ENCODE results near the gene CXXC1.
A peak's percentile ranks its signal among the peaks of the same experiment; 100 is the strongest.
"Not testable (repeated sequence)": the region's sequence is repeated elsewhere in the genome, so short reads cannot be mapped to it uniquely, and the experiment has no call there.

The CXXC1 gene

DNA sequence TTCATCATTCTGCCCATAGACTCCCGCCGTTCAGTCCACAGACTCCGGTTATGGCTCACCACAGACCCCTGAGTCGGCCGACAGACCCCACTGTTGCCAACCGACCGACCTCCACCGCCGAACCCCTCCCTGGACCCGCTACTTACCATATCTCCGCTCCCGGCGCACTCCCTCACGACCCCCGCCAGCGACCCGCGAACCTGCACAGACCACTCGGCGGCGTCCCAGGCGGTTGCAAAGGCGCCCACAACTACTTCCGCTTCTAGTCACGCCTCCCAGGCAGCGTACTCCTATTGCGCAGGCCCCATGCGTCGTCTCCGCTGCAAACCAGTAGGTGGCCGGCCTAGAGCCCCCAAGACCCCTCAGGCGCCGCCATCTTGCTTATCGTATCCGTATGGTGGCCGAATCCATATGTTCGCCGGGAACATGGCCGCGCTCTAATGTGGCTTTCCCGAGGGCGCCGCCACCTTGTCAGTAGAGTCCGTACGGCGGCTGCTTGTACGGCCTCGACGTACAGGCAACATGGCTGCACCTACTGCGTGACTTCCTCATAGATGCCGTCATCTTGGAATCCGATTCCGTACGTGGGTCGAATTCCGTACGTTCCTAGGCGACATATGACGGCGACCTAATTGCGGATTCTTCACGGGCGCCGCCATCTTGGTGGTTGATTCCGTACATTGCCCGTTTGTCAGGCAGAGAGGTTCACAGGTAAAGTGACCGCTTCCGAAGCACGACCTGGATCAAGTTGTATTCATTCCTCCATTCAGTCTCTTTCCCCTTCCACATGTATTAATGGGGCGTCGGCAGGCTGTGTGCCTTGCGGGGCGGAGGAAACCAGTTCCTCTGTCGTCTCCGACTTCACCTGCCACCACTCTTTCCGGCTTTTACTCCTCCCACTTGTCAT, at the start of gene CXXC1:
Gene CXXC1 (minus strand): TSS at position 252 of the 907 bp plus-strand sequence. CDS start 103 bp downstream, at position 149.
- DNase-seq: peak; percentile 99

DNA sequence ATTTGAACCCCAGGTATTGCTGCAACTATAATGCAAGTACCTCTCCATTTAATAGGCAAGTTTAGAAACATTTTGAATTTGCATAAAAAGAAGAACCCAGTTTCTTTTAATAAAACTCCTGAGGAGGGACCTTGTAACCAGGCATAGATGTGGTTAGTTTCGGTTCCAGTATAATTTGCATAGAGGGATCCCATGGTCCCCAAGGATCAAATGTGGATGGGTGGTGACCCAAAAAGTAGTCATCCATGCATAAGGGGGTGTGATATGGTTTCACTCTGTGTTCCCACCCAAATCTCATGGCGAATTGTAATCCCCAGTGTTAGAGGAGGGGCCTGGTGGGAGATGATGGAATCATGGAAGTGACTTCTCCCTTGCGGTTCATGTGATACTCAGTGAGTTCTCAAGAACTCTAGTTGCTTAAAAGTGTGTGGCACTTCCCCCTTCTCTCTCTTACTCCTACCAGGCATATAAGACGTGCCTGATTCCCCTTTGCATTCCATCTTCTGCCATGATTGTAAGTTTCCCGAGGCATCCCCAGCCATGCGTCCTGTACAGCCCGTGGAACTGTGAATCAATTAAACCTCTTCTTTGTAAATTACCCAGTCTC, 47.2 kb upstream of the CXXC1 start:
- DNase-seq: peak in 1 of 2 donors; percentile 9

DNA sequence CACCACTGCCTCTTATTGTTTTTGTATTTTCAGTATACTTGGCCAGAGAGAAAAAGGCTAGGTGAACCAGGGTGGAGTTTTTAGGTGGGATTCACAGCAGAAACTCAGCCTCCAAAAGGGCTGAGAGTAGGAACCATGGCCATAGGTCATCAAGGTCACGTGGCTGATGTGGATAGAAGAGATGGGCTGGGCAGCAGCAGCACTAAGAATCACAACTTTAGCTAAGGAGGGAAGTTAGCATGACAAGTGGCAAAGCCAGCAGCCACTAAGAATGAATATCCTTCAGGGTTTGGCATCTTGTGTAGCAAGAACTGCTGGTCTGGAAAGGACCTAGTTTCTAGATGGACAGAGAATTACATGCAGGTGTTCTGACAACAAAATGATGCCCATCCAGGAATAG, 44.2 kb upstream of the CXXC1 start:
- DNase-seq: no peak

DNA sequence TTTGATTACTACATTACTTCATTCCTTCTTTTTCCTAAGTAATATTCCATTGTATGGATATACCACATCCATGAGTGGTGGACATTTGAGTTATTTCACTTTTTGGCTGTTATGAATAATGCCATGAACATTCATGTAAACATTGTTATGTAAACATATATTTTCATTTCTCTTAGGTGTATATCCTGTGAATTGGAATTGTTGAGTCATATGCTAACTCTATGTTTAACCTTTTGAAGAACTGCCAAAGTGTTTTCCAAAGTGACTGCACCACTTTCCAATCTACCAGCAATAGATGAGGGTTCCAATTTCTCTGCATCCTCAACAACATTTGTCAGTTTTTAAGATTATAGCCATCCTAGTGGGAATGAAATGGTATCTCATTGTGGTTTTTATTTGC, 42.7 kb upstream of the CXXC1 start:
- no peak for DNase-seq

DNA sequence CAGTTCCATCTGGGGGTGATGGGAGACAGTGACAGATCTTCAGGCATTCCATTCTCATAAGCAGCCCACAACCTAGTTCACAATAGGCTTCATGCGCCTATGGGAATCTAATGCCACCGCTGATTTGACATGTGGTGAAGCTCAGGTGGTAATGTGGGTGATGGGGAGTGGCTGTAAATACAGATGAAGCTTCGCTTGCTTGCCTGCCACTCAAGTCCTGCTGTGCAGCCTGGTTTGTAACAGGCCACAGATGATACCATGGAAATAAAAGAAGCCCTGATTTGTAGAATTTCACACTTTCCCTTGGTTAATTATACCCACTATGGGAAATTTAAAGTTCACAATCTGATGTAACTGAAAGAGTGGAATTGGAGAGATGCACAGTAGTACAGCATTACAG, 40.5 kb upstream of the CXXC1 start:
- no peak for DNase-seq

DNA sequence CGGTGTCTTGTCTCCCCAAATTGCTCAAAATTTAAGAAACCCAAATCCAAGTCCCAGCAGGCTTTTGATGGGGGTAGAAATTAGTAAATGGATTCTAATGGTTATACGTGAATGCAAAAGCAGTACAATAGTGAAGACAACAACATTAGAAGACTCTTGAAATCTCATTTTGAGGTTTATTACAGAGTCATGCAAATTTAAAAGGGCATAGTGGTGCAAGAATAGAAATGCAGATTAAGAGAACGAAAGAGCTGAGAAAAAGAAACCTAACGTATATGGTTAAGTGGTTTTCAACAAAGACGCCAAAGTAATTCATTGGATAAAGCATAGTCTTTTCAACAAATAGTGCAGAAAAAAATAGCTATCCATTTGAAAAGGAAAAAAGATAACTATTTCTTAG, 33.2 kb upstream of the CXXC1 start:
- DNase-seq: peak in 1 of 2 donors; percentile 51

DNA sequence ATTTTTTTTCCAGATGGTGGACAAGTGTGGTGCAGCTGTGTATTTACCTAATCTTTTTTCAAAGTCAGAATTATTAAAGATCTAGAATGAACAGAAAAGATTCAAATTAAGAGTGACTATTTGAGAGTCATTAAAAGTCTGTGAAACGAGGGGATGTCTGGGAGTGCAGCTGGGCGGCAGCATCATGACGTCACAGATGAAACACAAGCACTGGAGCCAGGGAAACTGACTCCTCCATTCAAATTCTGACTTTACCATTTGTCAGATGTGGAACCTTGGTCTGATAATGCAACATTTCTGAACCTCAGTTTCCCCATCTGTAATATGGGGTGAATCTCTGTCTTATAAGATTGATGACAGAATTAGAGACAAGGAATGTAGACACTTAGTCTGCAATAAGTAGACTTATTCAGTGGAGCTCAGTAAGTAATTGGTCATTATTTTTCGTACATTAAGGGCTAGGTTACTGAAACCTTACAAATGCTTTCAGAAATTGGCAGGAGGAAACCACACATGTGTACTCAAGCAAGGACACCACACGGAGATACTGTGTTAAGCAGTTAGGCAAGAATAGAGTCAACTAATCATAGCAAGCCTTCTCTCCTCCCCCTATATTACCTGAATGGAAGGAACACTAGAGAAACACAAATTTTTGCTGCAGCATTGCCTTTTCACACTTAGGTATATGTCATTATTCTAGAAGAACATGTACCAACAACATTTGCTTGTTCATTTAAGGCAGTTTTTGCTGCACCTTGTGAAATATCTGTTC, 27.8 kb upstream of the CXXC1 start:
- no peak for DNase-seq

DNA sequence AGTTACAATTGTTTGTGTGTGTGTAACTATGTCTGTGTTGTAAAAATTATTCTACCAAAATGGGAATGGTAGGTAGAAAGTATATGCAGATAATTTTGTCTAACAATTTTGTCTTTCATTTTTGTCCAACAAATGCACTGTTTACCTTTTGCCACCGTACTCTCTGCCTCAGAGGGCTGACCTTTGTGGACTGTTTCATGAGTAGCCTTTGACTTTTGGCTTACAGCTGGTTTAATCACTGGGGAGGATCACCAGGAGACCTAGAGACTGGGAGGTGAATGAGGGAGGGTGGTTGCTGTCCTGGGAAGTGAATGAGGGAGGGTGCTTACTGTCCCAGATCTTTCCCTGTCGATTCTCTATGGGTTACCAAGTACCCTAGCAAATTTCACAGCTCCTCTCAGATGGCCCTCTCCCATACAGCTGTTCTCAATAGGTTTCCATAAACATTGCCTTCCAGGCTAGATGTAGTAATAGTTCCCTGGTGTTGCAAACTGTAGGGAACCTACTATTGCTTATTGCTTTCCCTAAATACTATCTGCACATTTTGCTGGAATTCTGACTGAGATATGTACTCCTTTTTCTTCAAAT, 26.5 kb upstream of the CXXC1 start:
- DNase-seq: no peak

DNA sequence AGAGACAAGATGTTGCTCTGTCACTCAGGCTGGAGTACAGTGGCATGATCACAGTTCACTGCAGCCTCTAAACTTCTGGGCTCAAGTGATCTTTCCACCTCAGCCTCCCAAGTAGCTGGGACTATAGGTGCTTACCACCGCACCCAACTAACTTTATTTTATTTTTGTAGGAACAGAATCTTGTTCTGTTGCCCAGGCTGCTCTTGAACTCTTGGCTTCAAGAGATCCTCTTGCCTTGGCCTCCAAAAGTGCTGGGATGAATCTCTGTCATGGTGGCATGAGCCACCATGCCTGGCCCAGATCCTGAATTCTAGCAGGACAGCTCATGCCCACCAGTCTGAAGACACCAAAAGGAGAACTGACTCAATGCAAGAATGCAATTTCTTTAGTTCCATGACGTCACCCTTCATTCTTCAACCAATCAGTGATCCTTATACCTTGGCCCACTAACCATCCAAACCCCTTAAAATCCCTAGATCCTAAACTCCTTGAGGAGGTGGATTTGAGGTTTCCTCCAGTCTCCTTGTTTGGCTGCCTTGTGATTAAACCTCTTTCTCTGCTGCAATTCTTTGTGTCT, 25.6 kb upstream of the CXXC1 start:
- DNase-seq: no peak

DNA sequence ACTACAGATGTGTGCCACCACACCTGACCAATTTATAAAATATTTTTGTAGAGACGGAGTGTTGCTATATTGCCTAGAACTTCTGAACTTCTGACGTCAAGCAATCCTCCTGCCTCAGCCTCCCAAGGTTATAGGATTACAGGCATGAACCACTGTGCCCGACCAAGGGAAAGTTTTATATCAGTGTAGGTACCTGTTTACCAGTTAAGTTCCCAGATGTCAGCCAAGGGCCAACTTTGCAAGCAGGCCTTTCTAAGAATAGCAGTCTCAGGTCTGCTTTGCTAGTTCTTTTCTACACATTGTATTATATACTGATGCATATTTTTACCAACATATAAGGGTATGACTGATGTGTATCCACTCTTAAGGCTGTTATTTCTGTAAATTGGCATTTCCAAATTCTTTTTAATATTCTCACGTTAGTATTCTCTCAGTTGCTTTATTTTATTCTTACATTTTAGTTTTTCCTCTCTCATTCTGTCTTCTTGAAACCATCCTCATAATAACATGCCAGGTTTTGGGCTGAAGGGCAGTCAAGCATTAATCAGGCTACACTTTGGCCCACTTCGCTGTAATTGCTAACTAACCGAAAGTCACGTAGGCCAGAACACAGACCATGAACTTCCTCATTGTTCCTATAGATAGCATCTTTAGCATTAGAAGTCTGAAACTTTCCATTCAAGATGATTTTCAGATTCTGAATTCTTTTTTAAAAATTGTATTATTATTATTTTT, 25.0 kb upstream of the CXXC1 start:
- DNase-seq: no peak

DNA sequence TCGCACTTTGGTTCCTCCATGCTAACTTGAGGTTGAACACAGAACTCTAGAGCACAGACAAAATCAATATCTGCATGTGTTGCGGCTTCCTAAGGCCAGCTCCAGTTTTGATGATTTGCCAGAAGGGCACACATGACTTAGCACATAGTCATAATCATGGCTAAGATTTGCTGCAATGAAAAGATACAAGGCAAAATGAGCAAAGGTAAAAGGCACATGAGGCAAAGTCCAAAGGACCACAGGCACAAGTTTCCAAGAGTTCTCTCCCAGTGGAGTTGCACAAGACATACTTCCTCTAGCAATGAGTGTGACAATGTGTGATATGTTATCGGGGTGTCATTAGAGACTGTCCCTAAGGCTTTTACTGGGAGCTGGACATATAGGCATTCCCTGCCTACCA, 24.2 kb upstream of the CXXC1 start:
- no peak for DNase-seq

DNA sequence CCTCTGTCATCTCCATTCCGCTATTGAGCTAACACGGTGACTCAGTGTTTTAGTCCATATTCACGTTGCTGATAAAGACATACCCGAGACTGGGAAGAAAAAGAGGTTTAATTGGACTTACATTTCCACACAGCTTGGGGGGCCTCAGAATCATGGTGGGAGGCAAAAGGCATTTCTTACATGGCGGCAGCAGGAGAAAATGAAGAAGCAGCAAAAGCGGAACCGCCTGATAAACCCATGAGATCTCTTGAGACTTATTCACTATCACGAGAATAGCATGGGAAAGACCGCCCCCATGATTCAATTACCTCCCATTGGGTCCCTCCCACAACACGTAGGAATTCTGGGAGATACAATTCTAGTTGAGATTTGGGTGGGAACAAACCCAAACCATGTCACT, 22.6 kb upstream of the CXXC1 start:
- no peak for DNase-seq

DNA sequence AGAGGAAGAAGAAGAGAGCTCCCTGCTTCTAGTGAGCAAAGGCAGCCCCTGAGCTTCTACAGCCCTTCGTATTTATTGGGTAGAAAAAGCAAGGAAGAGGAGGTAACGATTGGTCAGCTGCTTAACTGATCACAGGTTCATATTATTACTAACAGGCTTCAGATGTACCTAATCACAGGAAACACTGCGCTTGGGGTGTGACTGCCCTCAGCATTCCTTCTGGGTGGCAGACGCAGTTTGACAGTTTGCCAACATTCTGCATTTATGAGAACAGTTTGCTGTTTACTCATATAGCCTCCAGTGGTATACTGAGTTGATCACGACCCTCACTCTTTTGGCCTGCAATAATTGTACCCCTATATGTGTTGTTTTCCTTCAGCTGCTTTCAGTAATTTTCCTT, 21.4 kb upstream of the CXXC1 start:
- DNase-seq: not testable (repeated sequence)

DNA sequence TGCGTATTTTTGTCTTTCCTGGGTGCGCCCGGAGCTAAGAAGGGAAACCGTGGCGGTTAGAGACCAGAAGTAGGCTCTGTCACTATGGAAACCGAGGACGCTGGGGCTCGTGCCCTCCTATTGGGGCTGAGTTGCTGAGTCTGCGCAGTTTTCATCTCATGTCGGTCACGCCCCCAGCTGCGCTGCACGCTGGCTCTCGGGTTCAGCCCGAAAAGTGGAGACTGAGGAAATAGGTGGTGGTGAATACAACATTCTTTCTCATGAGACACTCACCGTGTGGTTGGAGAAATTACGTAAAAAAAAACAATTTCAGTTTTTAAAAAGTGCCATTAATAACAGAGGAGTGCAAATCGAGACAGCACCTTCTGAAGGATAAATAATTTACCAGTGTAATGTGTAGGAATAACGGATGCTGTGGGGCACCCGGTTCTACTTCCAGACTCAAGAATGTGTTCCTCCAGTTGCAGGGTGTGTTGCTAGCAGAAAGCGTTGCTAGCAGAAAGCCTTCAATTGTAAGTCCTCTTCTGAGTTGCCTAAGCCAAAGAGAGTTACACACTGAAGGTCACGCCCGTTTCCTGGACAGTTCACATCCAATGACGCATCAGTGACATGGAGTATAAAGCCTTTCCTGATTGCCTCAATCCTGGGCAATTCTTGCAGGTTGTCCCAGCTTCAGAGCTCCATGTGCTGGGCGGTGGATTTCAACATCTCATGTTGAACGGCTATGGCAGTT, 20.4 kb upstream of the CXXC1 start:
- peak; percentile 92 to 93 for DNase-seq

DNA sequence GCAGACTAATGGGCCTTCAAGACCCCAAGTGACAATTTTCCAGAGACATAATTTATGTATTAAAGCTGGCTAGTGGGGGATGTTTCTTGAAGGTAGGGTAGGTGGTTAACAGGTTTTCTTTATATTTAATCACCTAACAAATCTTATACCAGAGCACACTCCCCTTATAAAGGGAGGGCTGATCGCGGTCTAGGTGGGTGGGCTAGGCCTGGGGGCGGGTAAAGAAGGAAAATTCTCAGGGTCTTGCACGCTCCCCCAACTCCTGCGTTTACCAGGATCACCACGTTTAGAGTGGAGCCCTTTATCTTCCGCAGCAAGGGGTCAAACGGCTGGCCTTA, 19.9 kb upstream of the CXXC1 start:
- no peak for DNase-seq

DNA sequence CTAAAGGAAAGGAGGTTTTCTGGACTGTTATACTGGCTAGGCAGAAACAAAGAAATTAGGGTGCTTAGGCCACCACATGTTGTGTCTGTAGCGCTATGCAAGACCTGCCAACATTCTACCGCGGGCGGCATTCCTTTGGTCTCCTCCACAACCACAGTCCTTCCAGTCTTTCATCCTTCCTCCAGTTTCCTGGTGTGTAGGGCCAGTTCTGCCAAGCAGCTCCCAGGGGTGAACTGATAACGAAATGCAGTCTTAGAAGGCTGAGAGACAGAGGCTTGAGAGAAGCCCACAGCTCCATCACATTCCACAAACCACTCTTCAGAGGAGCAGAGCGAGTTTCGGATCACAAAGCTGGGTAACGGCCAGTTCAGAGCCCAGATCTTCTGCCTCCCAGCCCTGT, 19.5 kb upstream of the CXXC1 start:
- no peak for DNase-seq

DNA sequence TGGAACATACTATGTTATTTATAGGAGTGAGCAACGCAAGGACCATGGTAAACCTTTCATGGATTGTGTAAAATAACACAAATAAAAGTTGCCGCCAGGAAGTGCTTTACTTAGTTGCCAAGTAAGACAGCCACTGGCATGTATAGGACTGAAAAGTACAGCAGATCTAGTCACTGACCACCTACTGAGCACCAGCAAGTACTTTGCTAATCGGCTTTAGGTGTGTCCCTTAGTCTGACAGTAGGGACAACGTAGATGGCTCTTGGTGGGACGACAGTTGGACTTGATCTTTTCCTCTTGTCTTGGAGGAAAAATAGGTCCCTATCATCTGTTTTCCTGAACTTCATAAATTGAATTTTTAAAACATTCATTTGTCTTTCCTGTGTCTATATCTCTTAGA, 13.6 kb upstream of the CXXC1 start:
- DNase-seq: no peak

DNA sequence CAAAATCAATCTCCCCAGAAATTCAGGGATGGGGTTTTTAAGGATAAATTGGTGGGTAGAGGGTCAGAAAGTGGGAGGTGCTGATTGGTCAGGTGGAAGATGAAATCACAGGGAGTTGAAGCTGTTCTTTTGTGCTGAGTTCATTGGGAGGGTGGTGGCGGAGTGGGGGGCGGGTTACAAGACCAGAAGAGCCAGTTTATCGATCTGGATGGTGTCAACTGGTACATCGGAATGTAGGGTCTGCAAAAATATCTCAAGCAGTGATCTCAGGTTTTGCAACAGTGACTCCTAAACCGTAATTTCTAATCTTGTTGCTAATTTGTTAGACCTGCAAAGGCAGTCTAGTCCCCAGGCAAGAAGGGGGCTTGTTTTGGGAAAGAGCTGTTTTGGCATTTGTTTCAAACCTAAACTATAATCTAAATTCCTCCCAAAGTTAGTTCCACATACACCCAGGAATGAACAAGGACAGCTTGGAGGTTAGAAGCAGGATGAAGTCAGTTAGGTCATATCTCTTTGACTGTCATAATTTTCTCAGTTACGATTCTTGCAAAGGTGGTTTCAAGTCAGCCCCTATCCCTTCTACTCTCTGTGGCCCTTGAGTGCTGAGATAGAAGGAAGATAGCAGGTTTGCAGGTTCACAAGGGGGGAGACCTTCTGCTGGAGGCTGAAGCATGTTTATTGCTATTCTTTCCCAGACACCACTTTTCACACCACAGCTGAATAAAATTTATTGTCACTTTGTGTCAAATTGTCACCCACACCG, 12.3 kb upstream of the CXXC1 start:
- no peak for DNase-seq

DNA sequence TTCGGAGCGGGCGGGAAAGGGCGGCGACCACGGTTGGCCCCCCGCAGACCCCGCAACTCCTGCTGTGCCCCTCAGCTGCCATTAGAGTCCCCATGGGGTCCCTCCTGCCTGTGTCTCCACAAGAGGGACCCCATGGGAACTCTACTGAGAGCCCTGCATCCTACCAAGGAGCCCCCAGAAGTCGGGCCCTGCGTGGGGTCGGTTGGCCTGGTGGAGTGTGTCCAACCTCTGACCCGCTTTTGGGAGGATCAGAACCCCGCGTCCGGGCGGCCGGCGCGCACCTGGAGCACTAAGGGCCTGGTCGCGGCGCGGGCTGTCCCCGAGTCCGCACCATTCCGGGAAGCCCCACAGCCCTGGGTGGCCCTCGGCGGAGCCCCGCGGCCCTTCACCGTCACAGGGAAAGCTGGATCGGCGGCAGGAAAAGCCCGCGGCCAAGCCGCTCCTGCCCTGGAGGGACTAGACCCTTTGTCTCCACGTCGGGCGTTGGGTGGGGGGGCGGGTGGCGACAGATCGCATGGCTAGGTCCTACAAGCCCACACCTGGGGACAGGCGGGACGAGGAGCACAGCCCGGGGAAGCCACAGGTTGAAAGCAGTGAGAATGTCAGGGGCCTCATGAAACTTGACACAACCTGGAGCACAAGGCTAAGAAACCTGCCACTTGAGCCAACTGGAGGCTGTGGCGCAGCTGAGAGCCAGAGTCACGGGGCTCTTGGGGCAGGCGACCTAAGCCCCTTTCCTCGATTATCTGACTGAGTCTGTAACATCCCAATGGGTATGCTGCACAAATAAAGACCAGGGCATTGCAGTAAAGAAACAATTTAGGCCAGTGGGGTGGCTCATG, 11.2 kb upstream of the CXXC1 start:
- DNase-seq: no peak
